Activated CD8-positive, alpha-beta memory T cell treated with anti-CD3 and anti-CD28 coated beads, Interleukin-2, amount 10 ng/mL, durations not matched to agents 7 days and 5 days (primary cell): Measurements from ENCODE around the gene WDFY3. TPM values are rescaled to one million over a fixed set of nuclear protein-coding genes. Genes with fewer than 3 reads are reported as not detected.
"Not testable (repeated sequence)": the region's sequence is repeated elsewhere in the genome, so short reads cannot be mapped to it uniquely, and the experiment has no call there.

Experiments used
- ATAC-seq: fragments of 150-1000 bp; cut with Tn5 transposase; one replicate; pipeline ENCODE4 v1.10.0; 2021; ENCODE audit warnings: moderate library complexity
- CTCF ChIA-PET: fragments of 350-600 bp; sonication (Branson Sonifier 250); formaldehyde crosslinking; loops from one replicate; lab custom pipeline; 2021; ENCODE audit warnings: antibody characterized with exemption; lab: Charles Lee
- DNase-seq: peaks from one replicate; pipeline ENCODE4 v3.0.0-alpha.2; 2020
- H3K27ac Mint-ChIP-seq: one replicate; pipeline ENCODE4 v1.8.0; 2021; ENCODE audit warnings: mild to moderate bottlenecking, mixed read lengths
- H3K27me3 Mint-ChIP-seq: one replicate; pipeline ENCODE4 v1.8.0; 2021; ENCODE audit warnings: mixed read lengths
- H3K36me3 Mint-ChIP-seq: one replicate; pipeline ENCODE4 v1.8.0; 2021; ENCODE audit warnings: mild to moderate bottlenecking, mixed read lengths
- H3K4me1 Mint-ChIP-seq: one replicate; pipeline ENCODE4 v1.8.0; 2021; ENCODE audit warnings: mixed read lengths
- H3K4me3 Mint-ChIP-seq: one replicate; pipeline ENCODE4 v1.8.0; 2021; ENCODE audit warnings: mild to moderate bottlenecking, moderate library complexity, mixed read lengths
- H3K9me3 Mint-ChIP-seq: one replicate; pipeline ENCODE4 v1.8.0; 2022; ENCODE audit warnings: low read depth, mixed read lengths
- total RNA-seq, 2 experiments: library from RNA; stranded (reverse); gene quantifications; one replicate each; pipeline ENCODE4 v1.2.3, GENCODE V29; 2021

The WDFY3 gene
- total RNA-seq, 2 experiments from 2014 or later: 0.09 to 0.66 TPM

DNA sequence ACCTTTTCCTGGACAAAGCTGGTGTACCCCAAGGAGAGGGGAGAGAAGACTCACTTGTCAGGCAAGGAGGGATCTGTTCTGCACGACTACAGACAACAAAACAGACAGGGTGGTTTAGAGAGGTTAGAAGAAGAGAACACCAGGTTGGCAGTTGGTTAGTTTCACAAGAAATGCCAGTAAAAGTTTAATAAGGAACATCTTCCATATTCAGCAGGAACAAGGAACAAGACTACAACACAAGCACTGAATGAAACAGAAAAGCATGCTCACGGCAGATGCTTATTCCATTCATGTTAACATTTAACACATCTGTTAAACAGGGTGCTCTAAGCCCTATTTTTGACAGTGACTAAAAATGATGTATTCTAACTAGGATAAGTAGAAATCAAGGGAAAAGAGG, 158.2 kb downstream of the WDFY3 start:
- H3K4me1 Mint-ChIP-seq: no peaks in the 10 kb centered on the region
- no peak for ATAC-seq
- no peaks in the 10 kb centered on the region for H3K9me3 Mint-ChIP-seq
- H3K27me3 Mint-ChIP-seq: no peaks in the 10 kb centered on the region
- H3K27ac Mint-ChIP-seq: no peak overlapping the region
- no peak overlapping the region for H3K4me3 Mint-ChIP-seq
- CTCF ChIA-PET: no interaction called here
- no peaks in the 10 kb centered on the region for H3K36me3 Mint-ChIP-seq
- no peak for DNase-seq

DNA sequence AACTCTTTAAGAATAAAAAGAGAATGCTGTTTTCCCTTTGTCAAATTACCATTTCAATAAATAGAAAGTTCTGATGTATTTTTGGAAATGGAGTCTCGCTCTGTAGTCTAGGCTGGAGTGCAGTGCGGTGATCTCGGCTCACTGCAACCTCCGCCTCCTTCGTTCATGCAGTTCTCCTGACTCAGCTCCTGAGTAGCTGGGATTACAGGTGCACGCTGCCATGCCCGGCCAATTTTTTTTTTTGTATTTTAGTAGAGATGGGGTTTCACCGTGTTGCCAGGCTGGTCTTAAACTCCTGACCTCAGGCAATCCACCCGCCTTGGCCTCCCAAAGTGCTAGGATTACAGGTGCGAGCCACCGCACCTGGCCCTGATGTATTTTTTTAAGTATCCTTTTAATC, 159.9 kb downstream of the WDFY3 start:
- H3K27me3 Mint-ChIP-seq, H3K27ac Mint-ChIP-seq, H3K4me3 Mint-ChIP-seq, CTCF ChIA-PET, H3K4me1 Mint-ChIP-seq, ATAC-seq, H3K9me3 Mint-ChIP-seq, DNase-seq, H3K36me3 Mint-ChIP-seq: not testable (repeated sequence)

DNA sequence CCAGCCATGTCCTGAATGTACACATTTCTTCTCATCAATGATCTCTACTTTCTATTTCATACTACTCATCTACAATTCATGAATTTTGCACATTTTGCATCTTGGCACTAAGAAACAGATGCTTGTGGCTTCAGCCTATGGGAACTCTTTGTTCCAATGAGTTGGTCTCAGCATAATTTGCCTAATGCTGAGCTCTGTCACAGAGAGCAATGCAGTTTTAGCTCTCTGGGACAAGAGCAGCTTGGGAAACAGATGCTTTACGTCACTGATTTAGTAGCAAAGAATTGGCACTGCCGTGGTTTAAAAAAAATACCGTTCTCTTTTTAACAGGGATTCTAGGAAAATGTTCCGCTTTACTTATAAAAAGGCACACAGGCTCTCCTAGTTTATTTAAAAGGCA, 162.4 kb downstream of the WDFY3 start:
- H3K4me3 Mint-ChIP-seq: no peak overlapping the region

DNA sequence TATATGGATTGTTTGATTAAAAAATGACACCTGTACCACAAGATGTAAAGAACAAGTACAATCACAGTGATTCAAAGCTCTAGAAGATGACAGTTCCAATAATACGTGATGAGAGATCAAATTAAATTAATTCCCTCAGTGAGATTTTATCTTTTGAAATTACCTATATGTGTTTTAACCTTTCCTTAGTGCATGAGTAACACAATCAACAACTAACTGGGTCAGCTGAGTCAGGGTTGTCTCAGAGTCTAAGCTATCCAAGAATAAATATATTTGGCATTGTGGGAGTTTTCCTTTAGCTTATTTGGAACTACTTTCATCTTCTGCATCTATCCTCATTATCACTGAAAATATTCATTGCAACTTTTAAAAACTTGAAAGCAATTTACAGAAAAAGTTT, 162.8 kb downstream of the WDFY3 start:
- CTCF ChIA-PET: no interaction called here
- Mint-ChIP-seq H3K27me3 (no peaks in the 10 kb centered on the region), H3K9me3 (no peaks in the 10 kb centered on the region), H3K4me3 (no peak overlapping the region), H3K36me3 (no peaks in the 10 kb centered on the region), H3K27ac (no peak overlapping the region), H3K4me1 (no peaks in the 10 kb centered on the region)
- no peak for DNase-seq
- ATAC-seq: no peak

More for the DNA sequence above, 162.4 kb downstream of the WDFY3 start:
- H3K9me3 Mint-ChIP-seq: no peaks in the 10 kb centered on the region
- no peaks in the 10 kb centered on the region for H3K4me1 Mint-ChIP-seq
- DNase-seq: no peak
- H3K36me3 Mint-ChIP-seq: no peaks in the 10 kb centered on the region
- no peak overlapping the region for H3K27ac Mint-ChIP-seq
- CTCF ChIA-PET: no interaction called here
- H3K27me3 Mint-ChIP-seq: no peaks in the 10 kb centered on the region
- ATAC-seq: no peak

DNA sequence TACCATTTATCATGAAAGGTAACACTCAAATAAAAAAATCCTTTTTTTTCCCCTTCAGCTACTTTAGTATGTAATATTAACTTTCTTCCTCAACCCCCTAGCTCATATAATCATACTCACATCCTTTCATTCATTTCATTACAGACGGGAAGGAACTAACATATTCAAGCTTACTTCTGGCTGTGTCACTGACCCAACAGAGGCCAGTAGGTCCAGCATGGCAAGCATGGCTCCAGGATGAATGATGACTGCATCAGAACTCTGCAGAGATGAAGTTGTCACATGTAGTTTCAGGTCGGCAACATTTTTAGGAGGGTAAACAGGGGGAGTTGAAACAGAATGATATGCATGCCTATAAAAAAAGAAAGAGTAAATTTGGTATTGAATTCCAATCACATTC, 163.4 kb downstream of the WDFY3 start:
- Mint-ChIP-seq H3K4me1 (no peaks in the 10 kb centered on the region), H3K27ac (no peak overlapping the region), H3K36me3 (no peaks in the 10 kb centered on the region), H3K4me3 (no peak overlapping the region), H3K9me3 (no peaks in the 10 kb centered on the region), H3K27me3 (no peaks in the 10 kb centered on the region)
- ATAC-seq (no peak), DNase-seq (no peak)
- CTCF ChIA-PET: no interaction called here

DNA sequence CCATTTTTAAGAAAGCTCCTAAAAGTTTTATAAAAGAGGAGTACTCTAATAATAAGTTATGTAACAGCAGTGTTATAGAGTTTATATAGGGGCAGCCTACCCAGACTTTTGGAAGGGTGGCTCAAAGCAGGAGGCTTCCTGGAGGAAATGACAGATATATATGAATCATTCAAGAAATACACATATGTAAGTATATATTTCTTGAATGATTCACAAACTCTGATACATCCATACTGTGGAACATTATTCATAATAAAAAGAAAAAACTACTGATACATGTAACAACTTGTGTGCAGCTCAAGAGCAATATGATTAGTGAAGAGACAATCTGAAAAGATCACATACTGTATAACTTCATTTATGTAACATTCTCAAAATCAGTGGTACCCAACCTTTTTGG, 166.2 kb downstream of the WDFY3 start:
- Mint-ChIP-seq H3K27ac (no peak overlapping the region), H3K9me3 (no peaks in the 10 kb centered on the region), H3K4me1 (no peaks in the 10 kb centered on the region), H3K27me3 (no peaks in the 10 kb centered on the region), H3K4me3 (no peak overlapping the region), H3K36me3 (no peaks in the 10 kb centered on the region)
- CTCF ChIA-PET: no interaction called here
- DNase-seq (no peak), ATAC-seq (no peak)

DNA sequence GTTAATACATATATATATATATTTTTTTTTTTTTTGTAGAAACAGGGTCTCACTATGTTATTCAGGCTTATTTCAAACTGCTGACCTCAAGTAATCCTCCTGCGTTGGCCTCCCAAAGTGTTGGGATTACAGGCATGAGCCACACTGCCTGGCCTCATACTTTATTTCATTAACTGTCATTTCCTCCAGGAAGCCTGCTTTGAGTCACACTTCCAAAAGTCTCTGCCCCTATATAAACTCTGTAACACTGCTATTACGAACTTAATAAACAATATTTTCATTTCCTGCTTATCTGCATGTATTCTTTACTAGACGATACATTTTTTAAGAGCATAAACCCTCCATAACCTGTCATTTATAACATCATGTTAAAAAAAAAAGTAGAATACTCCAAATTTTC, 167.2 kb downstream of the WDFY3 start:
- DNase-seq (no peak), ATAC-seq (no peak)
- no peaks in the 10 kb centered on the region for H3K27me3 Mint-ChIP-seq
- H3K4me1 Mint-ChIP-seq: no peaks in the 10 kb centered on the region
- no peaks in the 10 kb centered on the region for H3K9me3 Mint-ChIP-seq
- CTCF ChIA-PET: no interaction called here
- H3K36me3 Mint-ChIP-seq: no peaks in the 10 kb centered on the region
- no peak overlapping the region for H3K27ac Mint-ChIP-seq
- no peak overlapping the region for H3K4me3 Mint-ChIP-seq

DNA sequence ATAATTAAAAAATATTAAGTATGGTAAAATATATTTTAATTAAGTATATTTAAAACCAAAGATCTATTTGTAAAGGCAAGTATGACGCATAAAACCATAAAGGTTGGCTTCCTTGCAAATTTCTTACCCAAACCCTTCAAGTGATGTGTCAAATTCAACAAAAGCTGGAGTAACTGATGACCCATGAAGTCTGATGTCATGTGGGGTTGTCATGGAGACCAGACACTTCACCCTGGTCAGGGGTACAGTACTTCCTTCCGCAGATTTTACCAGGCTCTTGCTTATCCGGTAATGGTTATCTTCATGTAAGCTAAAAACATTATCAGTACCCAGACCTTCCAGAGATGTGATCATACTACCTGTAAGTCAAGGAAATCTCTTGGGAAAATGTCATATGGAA, 170.1 kb downstream of the WDFY3 start:
- Mint-ChIP-seq H3K27me3 (no peaks in the 10 kb centered on the region), H3K27ac (no peak overlapping the region), H3K4me1 (no peaks in the 10 kb centered on the region), H3K36me3 (no peaks in the 10 kb centered on the region), H3K9me3 (no peaks in the 10 kb centered on the region), H3K4me3 (no peak overlapping the region)
- CTCF ChIA-PET: no interaction called here
- ATAC-seq (no peak), DNase-seq (no peak)

DNA sequence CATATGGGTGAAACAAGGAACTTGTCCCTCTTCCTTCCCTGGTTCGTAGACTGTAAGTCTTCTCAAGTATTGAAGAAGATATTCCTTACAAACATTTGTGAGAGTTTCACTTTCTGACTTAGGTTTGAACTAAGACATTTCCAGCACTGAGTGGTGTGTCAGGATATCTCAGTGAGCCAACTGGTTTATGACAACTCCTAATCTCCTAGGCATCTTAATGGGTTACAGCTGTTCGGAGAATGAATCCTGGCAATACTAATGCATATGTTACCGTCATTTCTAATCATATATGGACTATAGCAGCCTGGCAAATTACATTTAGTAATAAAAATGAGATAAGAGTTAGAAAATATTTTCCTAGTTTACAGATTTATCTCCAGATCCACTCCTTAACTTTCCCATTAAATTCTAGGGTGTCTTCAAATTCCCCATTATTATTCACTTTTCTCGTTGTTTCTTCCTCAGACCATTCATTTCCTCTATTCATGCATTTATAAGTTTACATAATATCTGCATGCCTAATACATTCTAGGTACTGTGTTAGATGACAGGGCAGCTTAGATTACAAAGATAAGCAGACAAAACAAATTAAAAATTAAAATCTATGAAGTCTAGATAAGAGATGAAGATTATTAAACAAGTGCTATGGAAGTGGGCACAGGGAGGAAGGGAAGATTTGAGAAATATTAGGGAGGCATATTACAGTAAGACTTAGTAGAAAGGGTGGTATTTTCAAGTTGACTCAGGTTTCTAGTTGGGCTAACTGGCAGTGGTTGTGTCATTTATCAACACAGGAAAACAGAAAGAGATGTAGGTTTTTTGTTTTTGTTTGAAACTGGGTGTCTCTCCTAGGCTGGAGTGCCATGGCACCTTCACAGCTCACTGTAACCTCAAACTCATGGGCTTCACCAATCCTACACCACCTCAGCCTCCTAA, 173.9 kb downstream of the WDFY3 start:
- ATAC-seq (no peak), DNase-seq (no peak)
- no peaks in the 10 kb centered on the region for H3K4me1 Mint-ChIP-seq
- H3K36me3 Mint-ChIP-seq: no peaks in the 10 kb centered on the region
- no peaks in the 10 kb centered on the region for H3K27me3 Mint-ChIP-seq
- H3K4me3 Mint-ChIP-seq: no peak overlapping the region
- no peaks in the 10 kb centered on the region for H3K9me3 Mint-ChIP-seq
- H3K27ac Mint-ChIP-seq: no peak overlapping the region
- CTCF ChIA-PET: no interaction called here

DNA sequence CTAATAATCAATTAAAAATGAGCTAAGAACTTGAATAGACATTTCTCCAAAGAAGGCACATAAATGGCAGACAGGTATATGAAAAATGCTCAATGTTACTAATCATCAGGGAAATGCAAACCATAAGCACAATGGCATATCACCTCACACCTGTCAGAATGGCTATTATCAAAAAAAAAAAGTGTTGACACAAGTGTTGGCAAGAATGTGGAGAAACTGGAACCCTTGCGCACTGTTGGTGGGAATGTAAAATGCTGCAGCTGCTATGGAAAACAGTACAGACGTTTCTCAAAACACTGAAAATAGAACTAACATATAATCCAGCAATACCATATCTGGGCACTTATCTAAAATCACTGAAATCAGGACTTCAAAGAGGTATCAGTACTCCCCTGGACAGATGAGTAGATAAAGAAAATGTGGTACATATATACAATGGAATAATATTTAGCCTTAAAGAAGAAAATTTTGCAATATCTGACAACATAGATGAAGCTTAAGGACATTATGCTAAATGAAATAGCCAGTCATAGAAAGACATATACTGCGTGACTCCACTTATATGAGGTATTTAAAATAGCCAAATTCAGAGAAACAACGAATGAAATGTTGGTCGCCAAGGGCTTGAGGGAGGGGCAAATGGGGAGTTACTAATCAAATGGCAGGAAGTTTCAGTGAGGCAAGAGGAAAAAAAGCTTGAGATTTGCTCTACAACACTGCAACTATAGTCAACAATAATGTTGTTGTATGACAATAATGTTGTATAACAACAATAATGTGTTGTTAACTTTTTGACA, 175.5 kb downstream of the WDFY3 start:
- Mint-ChIP-seq H3K4me1 (no peaks in the 10 kb centered on the region), H3K36me3 (no peaks in the 10 kb centered on the region), H3K9me3 (no peaks in the 10 kb centered on the region), H3K4me3 (no peak overlapping the region), H3K27me3 (no peaks in the 10 kb centered on the region), H3K27ac (no peak overlapping the region)
- ATAC-seq (no peak), DNase-seq (no peak)
- CTCF ChIA-PET: no interaction called here

DNA sequence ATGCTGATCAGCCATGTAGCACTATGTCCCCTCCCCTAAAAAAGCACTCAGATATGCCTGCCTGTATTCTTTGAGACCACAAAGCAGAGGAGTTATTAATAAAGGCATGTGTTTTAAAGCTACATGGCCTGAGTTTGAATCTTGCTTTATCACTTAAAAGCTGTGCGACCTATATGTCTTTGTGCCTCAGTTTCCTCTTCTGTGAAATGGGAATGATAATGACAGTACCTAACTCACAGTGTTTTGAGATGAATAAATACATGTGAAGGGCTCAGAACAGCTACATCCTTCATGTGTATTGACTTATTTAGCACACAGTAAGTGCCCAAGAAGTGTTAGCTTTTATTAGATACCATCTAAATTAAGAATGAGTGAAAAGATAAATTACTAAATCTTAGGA, 180.0 kb downstream of the WDFY3 start:
- CTCF ChIA-PET: no interaction called here
- Mint-ChIP-seq H3K4me3 (no peak overlapping the region), H3K27me3 (no peaks in the 10 kb centered on the region), H3K27ac (no peak overlapping the region), H3K4me1 (no peaks in the 10 kb centered on the region), H3K36me3 (no peaks in the 10 kb centered on the region), H3K9me3 (no peaks in the 10 kb centered on the region)
- no peak for DNase-seq
- no peak for ATAC-seq

DNA sequence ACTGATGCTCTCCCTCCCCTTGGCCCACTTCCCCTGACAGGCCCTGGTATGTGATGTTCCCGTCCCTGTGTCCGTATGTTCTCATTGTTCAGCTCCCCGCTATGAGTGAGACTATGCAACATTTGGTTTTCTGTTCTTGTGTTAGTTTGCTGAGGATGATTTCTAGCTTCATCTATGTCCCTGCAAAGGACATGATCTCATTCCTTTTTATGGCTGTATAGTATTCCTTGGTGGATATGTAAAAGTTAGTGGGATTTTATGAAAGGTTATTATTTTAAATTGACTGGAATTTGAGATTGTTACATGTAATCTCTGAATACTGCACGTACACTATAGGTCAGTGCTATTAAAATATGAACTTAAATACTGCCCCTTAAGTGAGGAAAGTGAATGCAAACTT, 184.0 kb downstream of the WDFY3 start:
- no peak for DNase-seq
- Mint-ChIP-seq H3K9me3 (no peaks in the 10 kb centered on the region), H3K4me1 (no peaks in the 10 kb centered on the region), H3K4me3 (no peak overlapping the region), H3K27ac (no peak overlapping the region), H3K27me3 (no peaks in the 10 kb centered on the region), H3K36me3 (no peaks in the 10 kb centered on the region)
- ATAC-seq: no peak
- CTCF ChIA-PET: no interaction called here

DNA sequence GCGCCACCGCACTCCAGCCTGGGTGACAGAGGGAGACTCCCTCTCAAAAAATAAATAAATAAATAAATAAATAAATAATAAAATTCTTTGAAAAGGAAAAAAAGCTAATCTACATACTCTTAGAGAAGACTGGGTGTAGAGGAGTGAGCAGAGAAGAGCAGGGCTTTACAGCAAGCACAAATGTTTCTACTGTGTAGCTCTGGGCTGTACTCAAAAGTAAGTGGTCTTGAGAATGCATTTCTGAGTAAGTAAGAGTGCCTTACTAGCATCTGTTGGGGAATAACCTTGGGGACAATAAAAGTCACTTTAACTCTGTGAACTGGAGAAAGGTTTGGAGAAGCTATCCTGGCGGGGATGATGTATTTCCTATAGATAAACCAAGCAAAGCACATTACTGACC, 185.8 kb downstream of the WDFY3 start:
- ATAC-seq (no peak), DNase-seq (no peak)
- no peaks in the 10 kb centered on the region for H3K27me3 Mint-ChIP-seq
- no peak overlapping the region for H3K27ac Mint-ChIP-seq
- CTCF ChIA-PET: interaction anchor here (1.4 kb wide), 1 partner anchor 12 kb away, joined by 3 read pairs; no protein-coding TSS in a partner anchor
- no peaks in the 10 kb centered on the region for H3K9me3 Mint-ChIP-seq
- H3K4me1 Mint-ChIP-seq: no peaks in the 10 kb centered on the region
- H3K36me3 Mint-ChIP-seq: no peaks in the 10 kb centered on the region
- H3K4me3 Mint-ChIP-seq: no peak overlapping the region

DNA sequence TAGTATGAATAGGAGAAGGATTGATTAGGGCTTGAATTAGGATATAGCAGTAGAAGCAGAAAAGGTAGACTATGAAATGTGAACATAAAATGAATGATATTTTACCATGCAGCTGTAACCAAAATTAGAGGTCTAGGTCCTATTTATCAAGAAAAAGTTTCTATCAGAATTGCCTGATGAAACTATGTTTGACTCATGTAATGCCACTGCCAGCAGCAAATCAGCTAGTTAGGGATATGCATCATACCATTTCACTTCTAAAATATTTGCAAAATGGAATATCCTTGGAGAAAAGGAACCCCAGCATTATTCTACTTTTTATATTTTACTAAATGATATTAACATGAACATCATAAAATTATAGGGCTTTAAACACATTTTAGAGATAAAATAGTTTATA, 188.4 kb downstream of the WDFY3 start:
- no peaks in the 10 kb centered on the region for H3K9me3 Mint-ChIP-seq
- ATAC-seq: no peak
- H3K27me3 Mint-ChIP-seq: no peaks in the 10 kb centered on the region
- DNase-seq: no peak
- H3K4me3 Mint-ChIP-seq: no peak overlapping the region
- no peaks in the 10 kb centered on the region for H3K36me3 Mint-ChIP-seq
- no peak overlapping the region for H3K27ac Mint-ChIP-seq
- CTCF ChIA-PET: no interaction called here
- no peaks in the 10 kb centered on the region for H3K4me1 Mint-ChIP-seq
